Measurements from ENCODE around the gene RNF212.

Gene RNF212

DNA sequence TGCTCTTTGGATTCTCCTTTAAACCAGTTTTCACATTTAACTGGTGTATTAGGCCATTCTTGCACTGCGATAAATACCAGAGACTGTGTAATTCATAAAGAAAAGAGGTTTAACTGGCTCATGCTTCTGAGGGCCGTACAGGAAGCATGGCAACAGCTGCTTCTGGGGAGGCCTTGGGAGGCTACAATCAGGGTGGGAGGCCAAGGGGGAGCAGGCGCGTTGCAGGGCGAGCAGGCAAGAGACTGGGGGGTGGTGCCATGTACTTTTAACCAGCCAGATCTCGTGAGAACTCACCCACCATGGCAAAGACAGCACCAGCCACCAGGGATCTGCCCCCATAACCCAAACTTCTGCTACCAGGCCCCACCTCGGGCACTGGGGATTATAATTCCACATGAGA lies 38.1 kb downstream of the RNF212 start:
- Histone ChIP-seq H3K4me1 (ENCODE audit: insufficient read depth, low read length, poor library complexity, severe bottlenecking) (no peaks in the 10 kb centered on the region), H2AFZ (ENCODE audit: low read length) (no peak overlapping the region), H3K79me2 (ENCODE audit: insufficient read depth, low read length) (no peaks in the 10 kb centered on the region), H3K9me2 (replicated peaks; ENCODE audit: low read depth, low read length) (no peaks in the 10 kb centered on the region), H3K4me3 (ENCODE audit: low read length, poor library complexity, severe bottlenecking) (no peak overlapping the region), H3K9ac (ENCODE audit: low read depth, low read length, poor library complexity, severe bottlenecking) (no peak overlapping the region), H4K20me1 (ENCODE audit: insufficient read depth, low read length, poor library complexity, severe bottlenecking) (no peaks in the 10 kb centered on the region), H3F3A (ENCODE audit: low read depth) (no peaks in the 10 kb centered on the region), H3K4me2 (ENCODE audit: low read depth, low read length, poor library complexity, severe bottlenecking) (no peak overlapping the region), H3K36me3 (ENCODE audit: insufficient read depth, low read length) (no peaks in the 10 kb centered on the region), H3K9me3 (ENCODE audit: insufficient read depth, low read depth, low read length) (peaks cover 10% of the 10 kb centered on the region; the same call in 1 of the 2 replicates), H3K27me3 (ENCODE audit: insufficient read depth, low read length, poor library complexity, severe bottlenecking) (no peaks in the 10 kb centered on the region)
- TF ChIP-seq EZH2phosphoT487 (IDR thresholded peaks at IDR 0.05; ENCODE audit: borderline replicate concordance) (no peak), CTCF (conservative IDR thresholded peaks at IDR 0.05; ENCODE audit: low read length) (no peak)

- Histone ChIP-seq H3K9me3 (ENCODE audit: insufficient read depth, low read depth, low read length) (peaks cover 5% of the 10 kb centered on the region; the same call in 1 of the 2 replicates), H3K4me3 (ENCODE audit: low read length, poor library complexity, severe bottlenecking) (no peak overlapping the region), H2AFZ (ENCODE audit: low read length) (no peak overlapping the region), H3K27me3 (ENCODE audit: insufficient read depth, low read length, poor library complexity, severe bottlenecking) (no peaks in the 10 kb centered on the region), H3K4me1 (ENCODE audit: insufficient read depth, low read length, poor library complexity, severe bottlenecking) (no peaks in the 10 kb centered on the region), H3K79me2 (ENCODE audit: insufficient read depth, low read length) (no peaks in the 10 kb centered on the region), H3K9me2 (replicated peaks; ENCODE audit: low read depth, low read length) (no peaks in the 10 kb centered on the region), H3F3A (ENCODE audit: low read depth) (no peaks in the 10 kb centered on the region), H4K20me1 (ENCODE audit: insufficient read depth, low read length, poor library complexity, severe bottlenecking) (no peaks in the 10 kb centered on the region), H3K9ac (ENCODE audit: low read depth, low read length, poor library complexity, severe bottlenecking) (no peak overlapping the region), H3K4me2 (ENCODE audit: low read depth, low read length, poor library complexity, severe bottlenecking) (no peak overlapping the region), H3K36me3 (ENCODE audit: insufficient read depth, low read length) (no peaks in the 10 kb centered on the region)
- TF ChIP-seq EZH2phosphoT487 (IDR thresholded peaks at IDR 0.05; ENCODE audit: borderline replicate concordance) (no peak), CTCF (conservative IDR thresholded peaks at IDR 0.05; ENCODE audit: low read length) (no peak)
These were observed 39.3 kb downstream of the RNF212 start for GRCh38 chr4:1074077-1074476.

DNA sequence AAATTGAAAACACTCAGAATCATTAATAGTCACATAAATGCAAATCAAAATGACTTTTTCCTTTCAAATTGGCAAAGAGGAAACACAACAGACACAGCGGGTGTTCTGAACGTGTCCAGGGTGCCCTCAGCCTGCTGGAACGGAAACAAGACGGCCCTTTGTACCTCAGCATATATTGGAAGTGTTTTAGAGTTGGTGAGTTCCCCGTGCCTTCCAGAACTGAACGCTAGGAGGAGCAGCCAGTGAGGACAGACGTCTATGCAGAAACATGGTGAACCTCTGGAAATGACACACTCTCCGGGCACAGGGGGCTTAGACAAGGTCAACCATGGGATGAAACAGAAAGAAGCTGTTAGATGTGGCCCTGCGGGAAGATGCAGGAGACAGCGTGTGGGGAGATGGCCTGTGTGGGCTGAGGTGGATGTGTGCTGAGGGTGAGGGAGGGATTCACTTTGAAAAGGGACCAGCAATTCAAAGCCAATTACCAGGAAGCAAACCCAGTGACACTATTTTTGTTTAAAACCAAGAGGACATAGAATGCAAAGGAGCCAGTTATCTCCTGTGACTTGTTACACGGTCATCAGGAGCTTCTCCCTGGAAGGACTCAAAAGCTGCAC lies 40.4 kb downstream of the RNF212 start:
- H3K9ac ChIP-seq (ENCODE audit: low read depth, low read length, poor library complexity, severe bottlenecking) = no peak overlapping the region
- no peaks in the 10 kb centered on the region for H3K27me3 ChIP-seq (ENCODE audit: insufficient read depth, low read length, poor library complexity, severe bottlenecking)
- no peaks in the 10 kb centered on the region; the same call in 1 of the 2 replicates for H3K9me3 ChIP-seq (ENCODE audit: insufficient read depth, low read depth, low read length)
- H3K36me3 ChIP-seq (ENCODE audit: insufficient read depth, low read length) = no peaks in the 10 kb centered on the region
- H3K4me2 ChIP-seq (ENCODE audit: low read depth, low read length, poor library complexity, severe bottlenecking) = peak overlapping the region; percentile 29
- no peak overlapping the region for H3K4me3 ChIP-seq (ENCODE audit: low read length, poor library complexity, severe bottlenecking)
- no peaks in the 10 kb centered on the region for H3K9me2 ChIP-seq (replicated peaks; ENCODE audit: low read depth, low read length)
- peak overlapping the region; percentile 76 for H2AFZ ChIP-seq (ENCODE audit: low read length)
- no peaks in the 10 kb centered on the region for H3F3A ChIP-seq (ENCODE audit: low read depth)
- no peaks in the 10 kb centered on the region for H3K79me2 ChIP-seq (ENCODE audit: insufficient read depth, low read length)
- H3K4me1 ChIP-seq (ENCODE audit: insufficient read depth, low read length, poor library complexity, severe bottlenecking) = no peaks in the 10 kb centered on the region
- TF ChIP-seq EZH2phosphoT487 (IDR thresholded peaks at IDR 0.05; ENCODE audit: borderline replicate concordance) = no peak
- peak; percentile 81 for TF ChIP-seq CTCF (conservative IDR thresholded peaks at IDR 0.05; ENCODE audit: low read length)
- no peaks in the 10 kb centered on the region for H4K20me1 ChIP-seq (ENCODE audit: insufficient read depth, low read length, poor library complexity, severe bottlenecking)
